Epithelial cell of prostate (primary cell): ENCODE measurements around the gene FATE1.
A peak's percentile ranks its signal among the peaks of the same experiment; 100 is the strongest.
"Not testable (repeated sequence)": the region's sequence is repeated elsewhere in the genome, so short reads cannot be mapped to it uniquely, and the experiment has no call there.

Experiments used
- DNase-seq: peaks from one replicate; pipeline ENCODE4 v3.0.0-alpha.2; 2011; ENCODE audit warnings: low read depth, low spot score
- H3K27ac ChIP-seq: fragments of 450-650 bp; 2 replicates; pipeline ENCODE4 v1.5.1; 2017; ENCODE audit warnings: mild to moderate bottlenecking

FATE1 gene

GRCh38 chrX:151715752-151716151 is at the start of gene FATE1:
Gene FATE1, plus strand, starts transcription at chrX:151716035. Its CDS starts 85 bp downstream, at chrX:151716120.
- DNase-seq, result no peak
- H3K27ac ChIP-seq, result no peak within 1 kb of the TSS

GRCh38 chrX:151675121-151675746 is 40.6 kb upstream of the FATE1 start:
- DNase-seq, result no peak
- no peak overlapping the region for H3K27ac ChIP-seq

- no peak for DNase-seq
- H3K27ac ChIP-seq, result no peak overlapping the region
Observed at GRCh38 chrX:151676196-151676595, 39.6 kb upstream of the FATE1 start.

- H3K27ac ChIP-seq, result no peak overlapping the region
- no peak for DNase-seq
Observed at GRCh38 chrX:151679798-151680402, 35.9 kb upstream of the FATE1 start.

GRCh38 chrX:151680805-151681204 is 35.0 kb upstream of the FATE1 start:
- peak; percentile 1 for DNase-seq
- no peak overlapping the region for H3K27ac ChIP-seq

GRCh38 chrX:151687635-151688034 is 28.2 kb upstream of the FATE1 start:
- no peak for DNase-seq
- no peak overlapping the region for H3K27ac ChIP-seq

GRCh38 chrX:151688695-151689094 is 27.1 kb upstream of the FATE1 start:
- H3K27ac ChIP-seq, result no peak overlapping the region
- DNase-seq, result no peak

- H3K27ac ChIP-seq, result no peak overlapping the region
- DNase-seq, result no peak
Observed at GRCh38 chrX:151692825-151693224, 23.0 kb upstream of the FATE1 start.

GRCh38 chrX:151694121-151694520 is 21.7 kb upstream of the FATE1 start:
- DNase-seq, result no peak
- no peak overlapping the region for H3K27ac ChIP-seq

GRCh38 chrX:151694661-151695582 is 20.9 kb upstream of the FATE1 start, which contains the start of gene PRRG3:
Gene PRRG3, plus strand, starts transcription at chrX:151695458. Its CDS starts 3,357 bp downstream, at chrX:151698815.
- no peak for DNase-seq
- no peak within 1 kb of the TSS for H3K27ac ChIP-seq

- H3K27ac ChIP-seq, result no peak overlapping the region
- no peak for DNase-seq
Observed at GRCh38 chrX:151695583-151696340, 20.1 kb upstream of the FATE1 start.

- not testable (repeated sequence) for H3K27ac ChIP-seq, DNase-seq
Observed at GRCh38 chrX:151697082-151697481, 18.8 kb upstream of the FATE1 start.

GRCh38 chrX:151697522-151697921 is 18.3 kb upstream of the FATE1 start:
- no peak for DNase-seq
- H3K27ac ChIP-seq, result no peak overlapping the region

- no peak for DNase-seq
- no peak overlapping the region for H3K27ac ChIP-seq
Observed at GRCh38 chrX:151698485-151698884, 17.4 kb upstream of the FATE1 start.

- no peak for DNase-seq
- H3K27ac ChIP-seq, result no peak overlapping the region
Observed at GRCh38 chrX:151699746-151700145, 16.1 kb upstream of the FATE1 start.

GRCh38 chrX:151700581-151700980 is 15.3 kb upstream of the FATE1 start:
- no peak overlapping the region for H3K27ac ChIP-seq
- DNase-seq, result no peak

GRCh38 chrX:151701071-151701470 is 14.8 kb upstream of the FATE1 start:
- no peak for DNase-seq
- H3K27ac ChIP-seq, result no peak overlapping the region

- no peak overlapping the region for H3K27ac ChIP-seq
- no peak for DNase-seq
Observed at GRCh38 chrX:151701531-151701930, 14.3 kb upstream of the FATE1 start.

GRCh38 chrX:151702026-151702714 is 13.7 kb upstream of the FATE1 start:
- no peak overlapping the region for H3K27ac ChIP-seq
- no peak for DNase-seq
